GM18867 (cell line): ENCODE results near the gene TPP1.

Source experiments
- ATAC-seq: cut with Tn5 transposase; IDR thresholded peaks from one replicate; pipeline ENCODE4 v1.9.1; 2021; ENCODE audit warnings: mild to moderate bottlenecking, moderate library complexity; ENCODE audit not compliant: unreplicated experiment

TPP1 gene

DNA sequence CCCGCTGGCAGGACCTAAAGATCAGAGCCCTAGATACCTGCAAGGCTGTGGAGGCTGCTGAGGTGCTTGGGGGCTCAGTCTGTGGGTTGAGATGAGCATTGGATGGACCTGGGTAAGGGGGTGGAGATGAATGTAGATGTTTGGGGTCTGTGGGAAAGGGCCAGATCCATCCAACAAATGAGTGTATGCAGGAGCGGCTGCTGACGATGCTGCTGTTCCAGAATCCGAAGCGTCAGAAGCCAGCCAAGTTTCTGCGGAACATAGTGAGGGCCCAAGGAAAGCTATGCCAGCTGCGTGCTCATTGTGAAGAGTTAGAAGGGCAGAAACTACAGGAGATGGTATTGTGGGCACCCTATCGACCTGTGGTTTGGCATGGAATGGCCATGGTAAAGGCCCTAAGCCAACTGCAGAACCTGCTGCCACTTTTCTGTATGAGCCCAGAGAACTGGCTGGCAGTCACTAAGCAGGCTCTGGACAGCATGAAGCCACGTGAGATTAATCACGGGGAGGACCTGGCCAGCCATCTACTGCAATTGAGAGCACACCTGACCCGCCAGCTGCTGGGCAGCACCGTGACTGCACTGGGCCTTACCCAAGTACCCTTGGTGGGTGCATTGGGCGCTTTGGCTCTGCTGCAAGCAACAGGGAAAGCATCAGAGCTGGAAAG lies 52.4 kb downstream of the TPP1 start:
- no peak for ATAC-seq

DNA sequence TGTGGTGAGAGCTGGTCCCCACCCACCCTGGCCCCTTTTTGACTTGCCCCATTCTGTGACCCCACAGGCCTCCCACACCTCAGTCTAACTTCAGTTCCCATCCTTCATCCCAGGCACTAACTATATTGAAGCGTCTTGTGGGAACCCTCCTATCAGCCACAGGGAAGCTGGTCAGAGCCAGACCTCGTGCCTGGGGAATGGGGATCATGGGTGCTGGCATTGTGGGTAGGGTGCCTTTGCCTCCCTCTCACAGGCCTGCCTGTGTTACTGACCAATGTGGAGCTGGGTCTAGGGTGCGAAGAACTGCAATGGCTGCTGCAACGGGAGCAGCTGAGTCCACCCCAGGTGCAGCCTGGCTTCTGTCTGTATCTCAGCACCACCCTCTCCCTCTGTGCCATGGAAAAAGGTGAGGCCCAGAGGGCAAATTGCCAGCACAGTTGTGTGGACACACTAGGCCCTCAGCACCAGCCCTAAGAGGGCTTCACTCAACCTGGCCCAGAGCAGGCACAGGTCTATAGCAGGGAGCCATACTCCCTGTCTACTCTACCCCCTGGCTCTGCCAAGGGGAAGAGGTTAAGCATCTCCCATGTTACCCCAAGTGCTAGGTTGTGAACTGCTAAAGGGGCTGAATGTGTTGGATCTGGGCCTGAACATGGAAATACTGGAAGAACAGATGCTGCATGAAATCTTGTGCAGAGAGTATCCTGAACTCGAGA lies 53.1 kb downstream of the TPP1 start:
- ATAC-seq: no peak

DNA sequence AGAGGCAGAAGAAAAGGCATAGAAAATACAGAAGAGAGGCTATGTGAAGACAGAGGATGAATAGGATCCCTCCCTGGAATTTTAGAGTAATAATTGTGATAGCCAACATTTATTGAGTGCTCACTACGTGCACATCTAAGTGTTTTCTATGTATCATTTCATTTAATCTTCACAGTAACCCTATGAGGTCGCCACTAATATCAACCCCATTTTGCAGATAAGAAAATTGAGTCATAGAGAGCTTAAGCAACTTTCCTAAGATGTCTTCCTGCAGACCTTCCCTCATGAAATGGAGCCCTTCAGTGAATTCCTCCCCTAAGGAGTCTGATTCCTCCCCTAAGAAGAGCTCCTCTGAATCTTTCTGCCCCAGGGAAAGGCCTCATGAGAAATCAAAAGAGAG lies 53.9 kb downstream of the TPP1 start:
- no peak for ATAC-seq

DNA sequence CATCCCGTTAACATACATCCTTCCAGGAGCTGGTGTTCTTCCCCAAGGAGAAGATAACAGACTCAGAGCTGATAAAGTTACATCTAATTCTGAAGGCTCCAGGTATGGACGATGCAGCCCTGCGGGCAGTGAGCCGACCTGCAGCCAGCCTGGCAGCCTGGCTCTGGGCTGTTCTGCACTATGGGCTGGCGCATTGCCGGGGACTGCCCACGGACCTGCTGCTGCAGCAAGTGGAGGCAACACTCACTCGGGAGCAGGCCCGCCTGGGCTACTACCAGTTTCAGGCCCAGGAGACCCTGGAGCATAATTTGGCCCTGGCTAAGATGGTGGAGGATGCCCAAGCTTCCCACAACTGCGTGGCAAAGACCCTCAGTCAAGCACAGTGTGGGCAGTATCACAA lies 55.6 kb downstream of the TPP1 start:
- no peak for ATAC-seq

DNA sequence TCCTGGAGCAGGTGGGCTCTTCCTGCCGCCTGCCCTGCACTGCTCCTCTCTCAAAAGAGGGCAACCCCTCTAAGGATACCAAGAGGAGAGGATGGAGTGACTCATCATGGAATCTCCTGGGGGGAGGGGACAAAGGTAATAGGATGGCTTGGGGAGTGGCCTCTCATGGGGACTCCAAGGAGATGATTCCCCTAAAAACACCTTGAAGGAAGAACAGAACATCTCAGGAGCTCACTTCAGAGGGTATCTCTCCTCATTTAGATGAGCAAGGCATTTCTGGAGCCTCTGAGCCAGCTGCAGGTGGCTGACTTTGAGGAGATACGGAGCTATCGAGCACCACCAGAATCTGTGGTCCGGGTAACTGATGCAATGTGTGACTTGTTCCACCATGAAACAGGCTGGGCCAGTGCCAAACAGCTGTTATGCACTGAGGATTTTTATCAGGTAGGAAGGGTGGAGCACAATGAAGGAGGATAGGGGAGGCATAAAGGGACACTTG lies 56.1 kb downstream of the TPP1 start:
- no peak for ATAC-seq
